ENCODE data around the gene PI4KA.

- no peak for TF ChIP-seq ARID2 (CRISPR knock-in tag; IDR thresholded peaks at IDR 0.05; ENCODE audit: borderline replicate concordance)
- TF ChIP-seq GPN1 (CRISPR knock-in tag; IDR thresholded peaks at IDR 0.05; ENCODE audit: borderline replicate concordance): no peak
- TF ChIP-seq ZNF883 (CRISPR knock-in tag; IDR thresholded peaks at IDR 0.05; ENCODE audit: not compliant biosample characterization): no peak
- TF ChIP-seq GZF1 (CRISPR knock-in tag; IDR thresholded peaks at IDR 0.05): no peak
- no peak for TF ChIP-seq CTCF (CRISPR knock-in tag; IDR thresholded peaks at IDR 0.05)
- TF ChIP-seq RFX5 (IDR thresholded peaks at IDR 0.05; ENCODE audit: low read depth, low read length): no peak
- TF ChIP-seq ZMYM3 (CRISPR knock-in tag; IDR thresholded peaks at IDR 0.05): no peak
- TF ChIP-seq POLR2AphosphoS5 (IDR thresholded peaks at IDR 0.05; ENCODE audit: low read depth, low read length): no peak
Observed at GRCh38 chr22:20802452-20802851, 56.2 kb downstream of the PI4KA start.

All from HepG2 (cell line).